Left kidney (tissue), 8 donors: ENCODE measurements around the gene IL12B. TPM values are rescaled to one million over a fixed set of nuclear protein-coding genes. Genes with fewer than 3 reads are reported as not detected.
A peak's percentile ranks its signal among the peaks of the same experiment; 100 is the strongest.
"Not testable (repeated sequence)": the region's sequence is repeated elsewhere in the genome, so short reads cannot be mapped to it uniquely, and the experiment has no call there.

Experiments used
- DNase-seq: peaks from one replicate; pipeline ENCODE4 v3.0.0-alpha.2; 2013
- long read RNA-seq, 8 donors: transcript quantifications; one replicate each; lab custom pipeline, GENCODE V29; 2026
- polyA plus RNA-seq: library from polyadenylated mRNA; unstranded; fragments of 120-200 nt; gene quantifications from one replicate; pipeline ENCODE4 v1.2.1, GENCODE V29; 2013; ENCODE audit not compliant: insufficient read length

Gene IL12B
- polyA plus RNA-seq, result 0.07 TPM
- long read RNA-seq, donor 1, result 0 reads
- long read RNA-seq, donor 2, result 0 reads
- long read RNA-seq, donor 3, result 0 reads
- long read RNA-seq, donor 4, result 0 reads
- long read RNA-seq, donor 5, result 0 reads
- long read RNA-seq, donor 6, result 0 reads
- long read RNA-seq, donor 7, result 0 reads
- long read RNA-seq, donor 8, result 0 reads

- no peak for DNase-seq
Measured at GRCh38 chr5:159330131-159330800, at the start of gene IL12B. Gene IL12B (minus strand): TSS chr5:159330487. CDS start chr5:159326782, 3,705 bp downstream.

GRCh38 chr5:159377653-159378052 lies 47.4 kb upstream of the IL12B start:
- DNase-seq, result no peak

GRCh38 chr5:159367866-159368265 lies 37.6 kb upstream of the IL12B start:
- DNase-seq, result not testable (repeated sequence)

GRCh38 chr5:159366776-159367175 lies 36.5 kb upstream of the IL12B start:
- not testable (repeated sequence) for DNase-seq

- DNase-seq, result no peak
Measured at GRCh38 chr5:159362220-159362619, 31.9 kb upstream of the IL12B start.

- not testable (repeated sequence) for DNase-seq
Measured at GRCh38 chr5:159359871-159360270, 29.6 kb upstream of the IL12B start.

GRCh38 chr5:159359408-159359807 lies 29.1 kb upstream of the IL12B start:
- no peak for DNase-seq

GRCh38 chr5:159353661-159354252 lies 23.5 kb upstream of the IL12B start:
- DNase-seq, result no peak

- DNase-seq, result not testable (repeated sequence)
Measured at GRCh38 chr5:159350644-159351043, 20.4 kb upstream of the IL12B start.

GRCh38 chr5:159350216-159350615 lies 19.9 kb upstream of the IL12B start:
- not testable (repeated sequence) for DNase-seq

GRCh38 chr5:159345861-159346260 lies 15.6 kb upstream of the IL12B start:
- DNase-seq, result no peak

GRCh38 chr5:159345336-159345735 lies 15.0 kb upstream of the IL12B start:
- no peak for DNase-seq

GRCh38 chr5:159343295-159344094 lies 13.2 kb upstream of the IL12B start:
- no peak for DNase-seq

GRCh38 chr5:159342840-159343239 lies 12.6 kb upstream of the IL12B start:
- DNase-seq, result no peak

- DNase-seq, result peak; percentile 24
Measured at GRCh38 chr5:159341906-159342310, 11.6 kb upstream of the IL12B start.

- no peak for DNase-seq
Measured at GRCh38 chr5:159341145-159341544, 10.9 kb upstream of the IL12B start.

GRCh38 chr5:159340511-159340910 lies 10.2 kb upstream of the IL12B start:
- DNase-seq, result no peak

GRCh38 chr5:159339460-159339859 lies 9.2 kb upstream of the IL12B start:
- no peak for DNase-seq

GRCh38 chr5:159338118-159338517 lies 7.8 kb upstream of the IL12B start:
- DNase-seq, result no peak

- no peak for DNase-seq
Measured at GRCh38 chr5:159337016-159337955, 7.0 kb upstream of the IL12B start.

- no peak for DNase-seq
Measured at GRCh38 chr5:159336586-159336985, 6.3 kb upstream of the IL12B start.

- no peak for DNase-seq
Measured at GRCh38 chr5:159333545-159333925, 3.2 kb upstream of the IL12B start.
